Measurements from ENCODE around the gene FAM171A1.

The FAM171A1 gene

DNA sequence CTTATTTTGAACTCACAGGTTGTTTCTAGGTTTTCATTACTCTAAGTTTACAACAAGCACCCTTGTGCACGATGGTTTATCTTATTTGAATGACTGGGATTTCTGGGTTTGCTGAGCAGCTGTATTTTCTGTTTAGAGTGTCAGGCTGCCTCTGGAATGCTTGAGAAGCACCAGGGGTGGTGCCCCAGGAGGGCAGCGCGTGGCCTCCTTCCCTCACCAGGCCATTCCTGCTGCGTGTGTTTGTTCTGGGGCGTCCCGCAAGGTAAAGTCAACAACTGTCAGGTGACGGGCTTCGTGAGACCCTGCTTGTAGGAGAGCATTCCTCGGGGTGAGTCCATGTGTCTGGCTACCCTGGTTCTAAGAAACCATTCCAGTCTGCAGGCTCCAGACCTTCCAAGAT lies 54.9 kb downstream of the FAM171A1 start:
- DNase-seq: no peak

DNA sequence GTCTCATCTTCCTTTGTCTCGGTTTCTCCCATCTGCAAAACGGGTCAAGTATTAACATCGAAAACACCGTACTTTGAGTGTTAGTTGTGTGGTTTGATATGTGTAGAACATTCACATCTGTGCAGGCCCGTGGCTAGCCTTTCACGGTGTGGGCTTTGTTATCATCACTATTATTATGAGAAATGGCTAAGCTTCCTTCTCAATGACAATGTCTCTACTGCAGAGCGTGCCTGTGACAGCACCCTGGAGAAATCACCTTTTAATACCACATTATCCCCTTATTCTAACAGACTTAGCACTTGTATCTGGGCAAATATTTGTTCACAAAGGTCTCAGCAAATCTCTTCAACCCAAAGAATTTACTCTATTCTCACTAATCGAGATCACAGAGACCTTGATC lies 55.8 kb downstream of the FAM171A1 start:
- DNase-seq: no peak

DNA sequence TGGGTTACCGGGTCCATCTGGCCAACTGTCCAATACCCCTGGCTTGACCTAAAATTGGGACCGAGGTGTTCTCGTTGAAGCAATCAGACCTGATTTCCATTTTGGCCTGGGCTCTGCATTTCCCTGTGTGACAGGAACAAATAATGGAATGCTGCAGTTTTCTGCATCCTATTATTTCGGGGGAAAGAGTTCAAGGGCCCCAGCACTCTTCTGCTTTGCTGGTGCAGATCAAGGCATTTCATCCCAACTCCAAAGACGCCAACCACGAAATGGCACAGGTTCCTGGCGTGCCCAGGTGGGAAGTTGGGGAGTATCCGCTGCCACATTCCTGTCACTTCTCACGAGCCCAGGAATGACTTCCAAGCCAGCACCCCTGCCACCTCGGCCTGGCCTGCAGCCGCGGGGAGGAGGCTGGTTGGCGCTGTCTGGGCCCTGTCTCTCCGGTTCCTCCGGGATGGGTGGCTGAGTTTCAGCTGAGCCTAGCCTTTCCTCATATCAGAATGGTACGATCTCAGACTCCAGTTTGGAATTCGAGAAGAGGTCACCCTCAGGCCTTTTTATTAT lies 56.5 kb downstream of the FAM171A1 start:
- no peak for DNase-seq

DNA sequence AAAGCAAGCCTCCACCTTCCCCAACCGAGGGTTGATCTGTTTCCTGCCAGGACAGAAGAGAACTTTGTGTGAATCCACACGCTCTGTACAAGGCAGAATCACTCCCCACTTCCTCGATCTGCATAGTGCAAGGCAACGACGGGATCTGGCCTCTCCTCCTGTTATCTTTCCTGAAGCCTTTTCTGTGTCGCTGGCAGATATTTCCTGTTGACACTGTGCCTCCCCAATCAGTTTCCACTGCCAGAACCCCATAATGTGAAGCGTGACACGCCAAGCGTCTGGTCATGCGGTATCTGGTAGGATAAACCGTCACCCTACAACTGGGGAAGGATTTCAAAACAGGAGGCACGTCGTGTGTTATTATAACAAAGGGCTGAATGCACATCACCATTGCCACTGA lies 57.2 kb downstream of the FAM171A1 start:
- DNase-seq: peak; percentile 91

DNA sequence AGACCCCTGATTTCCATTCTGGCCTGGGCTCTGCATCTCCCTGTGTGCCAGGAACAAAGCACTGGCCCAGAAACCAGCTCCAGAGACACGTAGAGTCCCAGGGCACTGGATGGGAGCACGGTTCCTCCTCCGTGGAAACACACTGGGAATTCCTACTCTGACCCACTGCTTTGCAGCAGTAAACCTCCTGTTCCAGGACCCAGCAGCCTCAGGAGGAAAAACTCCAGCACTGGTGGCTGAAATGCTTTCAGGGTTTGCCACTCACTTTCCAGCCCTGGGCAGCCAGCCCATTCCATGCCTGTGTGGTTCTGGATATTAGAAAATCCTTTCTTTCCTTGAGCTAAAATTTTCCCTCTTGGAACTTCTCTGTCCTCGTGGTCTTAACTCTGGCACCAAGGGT lies 58.0 kb downstream of the FAM171A1 start:
- DNase-seq: no peak

DNA sequence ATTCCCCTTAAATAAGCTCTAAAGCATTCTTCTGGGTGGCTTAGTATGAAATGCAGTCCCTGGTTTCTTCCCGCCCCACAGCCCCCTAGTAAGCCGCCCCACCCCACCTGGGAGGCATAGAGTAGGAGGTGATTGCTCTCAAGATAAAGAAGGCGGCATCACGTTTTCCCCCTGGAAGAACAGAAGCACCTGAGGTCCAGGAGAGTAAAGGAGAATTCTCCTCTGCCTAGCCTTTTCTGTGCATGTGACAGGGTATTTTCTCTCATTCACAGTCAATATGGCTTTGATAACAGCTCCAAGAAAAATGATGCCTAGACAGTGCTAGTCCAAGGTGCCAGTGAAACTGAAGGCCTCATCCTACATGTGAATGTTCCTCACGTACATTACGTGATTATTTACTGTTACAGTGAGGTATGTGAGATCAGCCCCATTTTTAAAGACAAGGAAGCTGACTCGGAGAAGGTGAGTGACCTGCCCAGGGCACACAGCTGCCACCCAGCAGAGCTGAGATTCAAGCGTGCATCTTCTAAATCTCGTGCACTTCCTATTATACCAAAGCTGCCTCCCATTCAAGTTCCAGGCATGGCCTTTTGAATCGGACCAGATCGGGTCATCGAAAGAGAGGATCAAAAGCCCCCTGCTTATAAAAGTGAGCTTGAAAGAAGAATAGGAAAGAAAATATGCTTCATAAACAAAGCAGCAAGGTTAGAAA lies 59.4 kb downstream of the FAM171A1 start:
- DNase-seq: no peak

DNA sequence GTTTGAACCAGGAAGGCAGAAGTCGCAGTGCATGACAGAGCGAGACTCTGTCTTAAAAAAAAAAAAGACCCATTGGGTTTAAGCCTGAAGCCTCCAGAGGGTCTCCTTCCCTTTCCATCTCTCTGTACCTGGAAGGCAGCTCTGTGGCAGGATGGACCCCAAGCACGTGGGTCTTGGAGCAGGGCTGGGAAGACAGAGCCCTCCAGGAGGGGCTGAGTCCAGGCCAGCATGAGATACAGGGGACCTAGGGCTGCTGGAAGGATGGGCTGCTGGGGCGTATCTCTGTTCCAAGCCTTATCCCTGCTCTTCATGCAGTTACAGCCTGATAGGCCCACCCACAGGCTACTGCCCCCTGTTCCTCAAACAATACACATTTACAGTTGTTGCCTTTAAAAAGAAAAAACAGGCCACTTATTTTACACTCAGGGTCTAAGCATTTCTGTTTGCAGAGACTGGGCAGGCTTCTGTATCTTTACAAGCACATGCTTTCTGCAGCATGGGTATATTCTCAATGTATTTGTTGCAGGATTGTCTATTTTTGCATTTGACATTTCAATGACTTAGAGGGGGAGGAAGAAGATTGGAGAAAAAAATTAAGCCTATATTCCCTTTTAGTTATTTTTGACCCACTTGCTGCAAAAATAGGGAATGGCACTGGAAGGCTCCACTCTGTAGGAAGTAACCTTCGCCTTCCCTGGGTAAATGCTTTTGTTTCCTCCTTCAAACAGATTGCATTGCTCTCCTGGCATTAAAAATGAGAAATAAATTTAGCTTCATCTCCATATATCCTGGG lies 60.1 kb downstream of the FAM171A1 start:
- no peak for DNase-seq

DNA sequence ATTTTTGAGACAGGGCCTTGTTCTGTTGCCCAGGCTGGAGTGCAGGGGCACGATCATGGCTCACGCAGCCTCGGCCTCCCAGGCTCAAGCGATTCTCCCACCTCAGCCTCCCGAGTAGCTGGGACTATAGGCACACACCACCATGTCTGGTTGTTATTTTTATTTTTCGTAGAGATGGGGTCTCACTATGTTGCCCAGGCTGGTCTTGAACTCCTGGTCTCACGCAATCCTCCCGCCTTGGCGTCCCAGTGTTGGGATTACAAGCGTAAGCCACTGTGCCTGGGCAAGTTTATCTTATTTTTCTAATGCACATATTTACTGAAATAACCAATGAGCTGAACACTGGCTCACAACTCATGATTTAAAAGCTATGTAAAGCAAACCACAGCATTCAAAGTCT lies 61.9 kb downstream of the FAM171A1 start:
- DNase-seq: no peak

DNA sequence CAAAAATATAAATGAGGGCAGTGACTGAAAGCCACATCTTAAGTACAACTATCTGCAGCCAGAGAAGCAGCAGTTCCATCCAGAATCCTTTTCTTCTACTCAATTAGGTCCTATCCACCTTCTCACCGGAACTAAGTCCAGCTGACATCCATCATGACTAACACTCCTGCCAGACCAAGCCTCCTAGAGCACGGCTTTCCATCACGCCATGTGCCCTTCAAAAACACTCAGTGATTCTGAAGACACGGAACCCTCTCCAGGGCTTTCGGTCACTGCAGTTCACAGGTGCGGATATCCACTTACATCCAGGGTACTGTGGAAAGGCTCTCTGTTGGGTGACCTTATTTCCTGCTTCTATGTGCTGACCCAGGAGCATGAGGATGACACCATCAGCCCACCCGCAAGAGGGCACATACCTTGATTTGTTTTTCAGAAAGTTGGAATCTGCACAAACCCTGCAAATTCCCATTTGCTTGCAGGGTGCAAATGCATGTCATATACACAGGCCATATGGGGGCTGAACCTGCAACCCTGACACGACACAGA lies 64.3 kb downstream of the FAM171A1 start:
- no peak for DNase-seq

DNA sequence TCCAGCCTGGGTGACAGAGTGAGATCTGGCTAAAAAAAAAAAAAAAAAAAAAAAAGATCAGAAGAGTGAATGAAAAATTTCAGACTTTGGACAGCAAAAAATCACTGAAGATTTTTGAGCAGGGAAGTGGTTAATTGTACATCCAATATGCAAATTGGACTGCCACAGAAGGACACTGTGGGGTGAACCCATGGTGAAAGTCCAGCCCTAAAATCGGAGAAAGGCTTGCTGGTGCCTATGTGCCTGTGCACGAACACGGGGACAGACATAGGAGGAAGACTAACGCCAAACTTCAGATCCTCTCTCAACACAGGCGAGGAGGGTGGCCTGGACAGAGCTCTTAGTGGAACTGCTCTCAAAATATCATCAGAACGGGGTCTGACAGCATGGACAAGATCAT lies 65.5 kb downstream of the FAM171A1 start:
- no peak for DNase-seq

DNA sequence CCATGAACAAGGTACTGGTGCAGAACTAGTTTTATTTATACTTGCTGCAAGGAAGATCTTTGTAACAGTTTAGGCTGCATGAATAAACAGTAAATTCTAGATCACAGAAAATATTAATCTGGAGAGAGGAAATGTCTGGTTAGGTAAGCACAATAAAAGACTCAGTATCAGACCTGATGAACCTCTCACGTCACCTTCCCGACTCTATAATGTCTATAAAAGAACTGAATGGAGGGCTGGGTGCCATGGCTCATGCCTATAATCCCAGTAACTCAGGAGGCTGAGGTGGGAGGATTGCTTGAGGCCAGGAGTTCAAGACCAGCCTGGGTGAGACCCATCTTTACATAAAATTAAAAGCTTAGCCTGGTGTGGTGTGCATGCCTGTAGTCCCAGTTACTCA lies 65.9 kb downstream of the FAM171A1 start:
- DNase-seq: no peak

DNA sequence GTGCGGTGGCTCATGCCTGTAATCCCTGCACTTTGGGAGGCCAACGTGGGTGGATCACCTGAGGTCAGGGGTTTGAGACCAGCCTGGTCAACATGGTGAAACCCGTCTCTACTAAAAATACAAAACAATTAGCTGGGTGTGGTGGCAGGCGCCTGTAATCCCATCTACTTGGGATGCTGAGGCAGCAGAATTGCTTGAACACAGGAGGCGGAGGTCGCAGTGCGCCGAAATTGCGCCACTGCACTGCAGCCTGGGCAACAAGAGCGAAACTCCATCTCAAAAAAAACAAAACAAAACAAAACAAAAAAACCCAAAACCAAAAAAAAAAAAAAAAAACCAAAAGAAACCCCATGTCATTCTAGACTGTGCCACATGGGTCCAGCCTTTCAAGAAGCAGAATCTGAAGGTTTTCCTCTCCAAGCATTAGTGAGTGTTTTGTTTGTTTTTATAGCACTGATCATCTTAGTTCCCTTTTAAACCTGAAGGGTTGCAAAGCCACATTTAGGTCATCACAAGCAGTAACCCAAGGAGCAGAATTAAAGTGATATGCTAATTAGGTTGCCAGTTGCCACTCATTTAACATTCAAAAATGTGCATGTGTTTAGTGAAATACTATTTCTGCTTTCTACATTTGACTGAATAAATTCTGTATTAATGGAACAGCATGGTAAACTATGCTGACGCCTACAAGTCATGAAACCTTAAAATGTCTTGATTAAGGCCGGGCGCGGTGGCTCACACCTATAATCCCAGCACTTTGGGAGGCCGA lies 68.7 kb downstream of the FAM171A1 start:
- peak; percentile 22 for DNase-seq

DNA sequence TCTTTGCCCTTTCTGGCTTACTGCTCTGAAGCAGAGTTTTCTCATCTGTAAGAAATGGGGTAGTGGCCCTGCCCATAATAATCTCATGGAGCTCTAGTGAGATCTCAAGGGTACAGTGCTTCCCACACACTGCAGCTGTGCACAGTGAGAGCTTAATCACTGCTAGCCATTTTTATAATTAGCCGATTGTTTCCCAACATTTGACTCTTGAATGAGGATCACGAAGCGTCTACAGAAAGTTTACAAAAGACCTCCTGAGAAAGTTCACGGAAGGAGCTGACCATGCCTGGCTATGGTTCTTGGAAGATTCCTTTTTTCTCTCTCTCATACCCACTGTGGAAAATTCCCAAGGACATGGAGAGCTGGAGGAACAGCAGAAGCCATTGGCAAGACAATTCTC lies 70.4 kb downstream of the FAM171A1 start:
- DNase-seq: no peak

DNA sequence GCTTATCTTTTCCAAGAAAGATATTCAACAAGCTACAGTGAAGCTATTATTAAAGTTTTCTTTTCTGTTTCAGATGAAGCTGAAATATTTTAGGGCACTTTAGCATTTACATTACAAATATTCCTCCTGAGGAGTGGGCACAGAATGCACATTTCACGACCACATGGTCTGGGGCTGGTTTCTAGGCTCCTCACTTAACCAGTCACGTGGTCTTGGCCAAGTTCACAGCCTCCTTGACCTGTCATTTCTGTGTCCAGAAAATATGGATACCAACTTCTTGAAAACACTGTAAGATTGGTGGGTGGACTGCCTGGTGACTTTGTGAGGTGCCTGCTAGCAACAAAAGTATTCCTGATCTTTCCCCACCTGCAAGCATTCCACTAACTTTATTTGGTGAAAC lies 70.9 kb downstream of the FAM171A1 start:
- no peak for DNase-seq

DNA sequence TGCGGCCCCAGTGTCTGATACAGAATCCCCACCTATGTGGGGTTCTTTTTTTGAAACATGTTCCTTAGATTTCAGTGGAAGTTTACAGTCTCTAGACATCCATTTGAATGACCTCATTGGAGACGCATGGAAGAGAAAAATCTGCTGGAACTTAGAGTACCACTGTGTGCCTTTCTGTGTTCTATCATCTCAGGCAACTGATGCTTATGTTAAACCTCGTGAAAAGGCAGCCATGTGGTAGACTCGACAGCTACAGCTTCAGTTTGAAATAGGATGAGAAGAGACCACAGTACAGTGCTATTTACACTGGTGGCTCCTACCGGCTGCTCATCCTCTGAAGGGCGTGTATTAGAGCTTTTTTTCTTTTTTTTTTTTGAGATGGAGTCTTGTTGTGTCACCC lies 74.4 kb downstream of the FAM171A1 start:
- DNase-seq: no peak

DNA sequence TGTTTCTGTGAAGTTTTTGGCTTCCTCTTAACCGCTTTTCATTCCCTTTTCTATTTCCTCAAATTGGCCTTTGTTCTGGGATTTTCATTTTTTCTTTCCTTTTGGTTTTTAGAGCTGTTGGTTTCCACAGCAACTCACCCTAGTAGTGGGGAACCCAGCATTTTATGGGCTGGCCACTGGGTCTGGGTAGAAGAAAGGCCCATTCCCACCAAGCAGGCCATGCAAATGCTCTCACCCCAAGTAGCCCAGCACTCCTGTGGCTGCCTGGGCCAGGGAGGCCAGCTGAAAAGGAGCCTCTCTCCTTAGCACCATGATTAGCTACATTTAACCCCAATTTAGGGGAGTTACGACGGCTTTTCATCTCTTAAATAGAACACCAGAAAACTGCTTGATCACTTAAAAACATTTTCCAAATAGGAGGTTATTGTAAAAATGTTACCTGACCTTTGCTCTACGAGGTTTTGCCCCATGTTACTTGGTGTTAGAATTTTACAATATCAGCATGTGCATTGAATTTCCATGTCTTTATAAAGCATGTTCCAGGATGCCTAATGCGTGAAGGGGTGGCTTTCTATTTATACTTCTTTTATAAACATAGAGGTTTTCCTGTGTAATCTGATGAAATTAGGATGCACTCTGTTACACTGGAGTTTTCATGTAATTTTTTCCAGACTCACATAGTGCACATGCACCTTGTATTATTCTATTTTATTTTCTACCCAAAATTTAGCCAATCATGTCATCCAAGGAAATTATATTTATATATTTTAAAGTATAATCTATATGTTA lies 75.4 kb downstream of the FAM171A1 start:
- DNase-seq: no peak

DNA sequence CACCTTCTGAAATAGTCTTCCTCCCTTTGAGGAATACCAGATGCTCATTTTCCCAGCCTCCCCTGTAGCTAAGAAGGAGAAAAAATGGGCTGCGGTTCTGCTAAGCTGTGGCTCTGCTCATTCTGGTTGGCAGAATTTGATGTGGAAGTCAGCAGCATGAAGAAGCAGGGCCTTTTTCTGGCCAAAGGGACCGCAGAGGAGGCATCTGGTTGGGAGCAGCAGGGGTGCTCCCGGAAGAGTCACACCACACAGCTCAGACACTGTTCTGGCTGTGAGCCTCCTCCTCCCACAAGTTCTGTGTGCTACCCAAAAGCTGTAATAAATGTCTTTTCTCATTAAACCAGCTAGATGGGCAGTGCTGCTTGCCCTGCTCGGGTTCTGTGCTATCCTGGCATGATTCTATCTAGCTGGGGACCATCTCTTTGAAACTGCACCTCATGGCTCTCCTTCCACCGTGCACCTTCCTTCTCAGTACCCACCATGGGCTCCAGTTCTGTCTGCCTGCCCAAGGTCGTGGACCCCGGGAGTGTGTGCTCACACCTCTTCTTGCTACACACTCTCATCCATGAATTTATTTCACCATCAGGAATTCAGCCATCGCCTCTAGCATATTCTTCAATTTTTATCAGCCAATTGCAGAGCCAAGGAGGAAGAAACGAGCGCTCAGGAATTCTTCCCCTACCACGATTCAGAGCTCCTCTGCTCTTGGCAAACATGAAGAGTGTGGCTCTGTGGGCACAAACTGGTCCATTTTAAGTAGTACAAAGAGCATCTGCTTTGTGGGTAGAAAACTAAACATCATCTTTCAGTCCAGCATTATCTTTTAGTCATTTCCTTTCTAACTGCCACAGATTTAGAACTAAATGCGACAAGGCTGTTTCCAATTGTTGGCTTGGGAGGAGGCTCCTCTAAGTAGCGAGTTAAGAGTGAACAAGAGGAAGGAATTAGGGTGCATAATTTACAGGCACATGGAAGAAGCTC lies 76.9 kb downstream of the FAM171A1 start:
- DNase-seq: no peak

DNA sequence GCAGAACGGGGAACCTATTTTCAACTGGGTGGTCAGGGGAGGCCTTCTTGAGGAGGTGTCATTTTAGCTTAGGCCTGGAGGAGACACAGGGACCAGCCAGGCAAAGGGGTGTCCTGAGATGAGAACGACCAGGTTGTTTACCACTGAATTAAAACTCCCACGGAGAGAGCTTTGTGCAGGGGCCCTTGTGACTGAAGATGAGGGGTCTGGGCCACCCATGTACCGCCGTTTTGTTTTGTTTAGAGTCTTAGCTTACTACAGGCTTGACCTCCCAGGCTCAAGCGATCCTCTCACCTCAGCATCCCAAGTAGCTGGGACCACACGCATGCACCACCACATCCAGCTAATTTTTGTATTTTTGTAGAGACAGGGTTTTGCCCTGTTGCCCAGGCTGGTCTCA lies 80.4 kb downstream of the FAM171A1 start:
- no peak for DNase-seq

DNA sequence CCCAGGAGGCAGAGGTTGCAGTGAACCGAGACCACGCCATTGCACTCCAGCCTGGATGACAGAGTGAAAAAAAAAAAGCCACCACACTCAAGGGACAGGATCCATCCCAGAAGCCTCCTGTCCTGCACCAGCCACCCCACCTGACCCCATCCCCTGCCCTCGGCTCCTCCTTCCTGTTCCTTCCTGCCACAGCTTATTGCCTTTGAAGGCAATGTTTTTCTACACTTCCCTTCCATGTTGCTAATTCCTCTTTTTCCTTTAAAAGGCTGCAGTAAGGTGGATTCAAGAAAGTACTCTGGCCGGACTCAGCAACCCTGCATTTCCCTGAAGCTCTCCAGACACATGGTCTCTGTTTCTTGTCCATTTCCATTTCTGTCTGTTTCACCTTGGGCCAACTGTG lies 80.9 kb downstream of the FAM171A1 start:
- no peak for DNase-seq

DNA sequence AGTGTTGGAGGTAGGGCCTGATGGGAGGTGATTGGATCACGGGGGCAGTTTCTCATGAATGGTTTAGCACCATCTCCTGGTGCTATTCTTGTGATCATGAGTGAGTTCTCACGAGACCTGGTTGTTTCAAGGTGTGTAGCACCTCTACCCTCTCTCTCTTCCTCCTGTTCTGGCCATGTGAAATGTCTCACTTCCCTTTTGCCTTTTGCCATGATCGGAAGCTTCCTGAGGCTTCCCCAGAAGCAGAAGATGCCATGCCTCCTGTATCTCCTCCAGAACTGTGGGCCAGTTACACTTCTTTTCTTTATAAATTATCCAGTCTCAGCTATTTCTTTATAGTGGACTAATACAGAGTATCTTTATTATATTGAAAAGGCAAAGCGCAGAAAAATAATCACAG lies 90.1 kb downstream of the FAM171A1 start:
- DNase-seq: no peak

DNA sequence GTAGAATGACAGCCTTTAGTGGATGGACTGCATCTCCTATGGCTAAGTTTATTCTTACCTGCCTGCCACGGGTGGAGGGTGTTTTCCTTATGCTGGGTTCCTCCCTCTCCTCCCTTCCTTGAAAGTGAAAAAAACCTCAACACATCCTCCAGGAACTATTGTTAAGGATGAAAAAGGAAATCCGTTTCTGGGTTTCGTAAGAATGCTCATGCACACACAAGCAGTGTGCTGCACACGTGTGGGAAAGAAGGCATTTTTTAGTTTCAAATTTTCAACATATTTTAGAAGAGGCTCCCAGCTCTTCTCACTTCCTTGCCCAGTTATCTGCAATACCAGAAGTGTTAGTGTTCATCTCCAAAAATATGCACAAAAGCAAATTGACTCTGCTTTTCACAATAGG lies 90.6 kb downstream of the FAM171A1 start:
- no peak for DNase-seq
